Spinal cord (tissue), 10 donors: Measurements from ENCODE around the gene HES7. TPM values are rescaled to one million over a fixed set of nuclear protein-coding genes. Genes with fewer than 3 reads are reported as not detected.

Source experiments
- DNase-seq, 6 donors: peaks; one replicate each; pipeline versions ENCODE4 v3.0.0 to v3.0.0-alpha.2; 2013 to 2015; ENCODE audit warnings: low spot score in 6 of 6, low read depth in 4 of 6
- H3K27ac ChIP-seq: one replicate; pipeline ENCODE4 v1.5.1; 2013; ENCODE audit warnings: low read depth, low read length, control low read depth
- H3K27me3 ChIP-seq: one replicate; pipeline ENCODE4 v1.6.1; 2013; ENCODE audit warnings: low read length; ENCODE audit not compliant: control insufficient read depth, insufficient read depth
- H3K36me3 ChIP-seq: one replicate; pipeline ENCODE4 v1.6.1; 2013; ENCODE audit warnings: low read length; ENCODE audit not compliant: control insufficient read depth, insufficient read depth
- H3K4me1 ChIP-seq: one replicate; pipeline ENCODE4 v1.6.1; 2013; ENCODE audit warnings: low read length; ENCODE audit not compliant: control insufficient read depth, insufficient read depth
- H3K4me3 ChIP-seq: one replicate; pipeline ENCODE4 v1.5.1; 2013; ENCODE audit warnings: low read depth, low read length, control low read depth
- H3K9me3 ChIP-seq: one replicate; pipeline ENCODE4 v1.6.1; 2013; ENCODE audit warnings: low read length; ENCODE audit not compliant: control insufficient read depth, insufficient read depth
- WGBS: methylation state at CpG from one replicate; pipeline ENCODE4 v1.1.5; 2013; ENCODE audit warnings: missing lambda C conversion rate; ENCODE audit not compliant: insufficient coverage; 5-methylcytosine and 5-hydroxymethylcytosine counted together
- polyA plus RNA-seq, 2 donors: library from polyadenylated mRNA; unstranded; fragments of 120-200 nt; gene quantifications; one replicate each; pipeline ENCODE4 v1.2.1, GENCODE V29; 2013; ENCODE audit not compliant: insufficient read length in 2 of 2
- total RNA-seq, 2 donors: library from RNA; depleted of rRNA in 1 of 2; stranded (reverse); fragments of 120-200 nt in 1 of 2; fragments of >200 nt in 1 of 2; gene quantifications; one replicate each; pipeline versions ENCODE4 v1.2.3 to v1.2.4, GENCODE V29; 2013 to 2014
- donor health status: healthy.

Gene HES7
- total and polyA plus RNA-seq, 4 donors, result 0.20 to 2.5 (median 1.0) TPM

DNA sequence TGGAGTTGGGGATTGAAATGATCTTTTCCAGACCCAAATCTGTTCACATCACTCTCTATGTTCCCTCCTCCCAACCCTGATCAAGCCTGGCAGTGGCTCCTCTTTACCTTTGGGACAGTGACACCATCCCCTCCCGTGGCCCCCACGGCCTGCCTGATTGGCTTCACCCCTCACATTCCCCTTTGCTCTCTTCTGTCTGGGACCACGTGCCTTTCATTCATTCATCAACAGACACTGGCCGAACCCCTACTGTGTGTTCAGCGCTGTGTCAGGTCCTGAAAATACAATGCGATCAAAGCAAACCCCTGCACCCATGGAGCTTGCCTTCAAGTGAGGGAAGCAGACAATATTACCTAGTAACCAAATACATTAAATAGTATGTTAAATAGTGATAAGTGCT is 34.2 kb downstream of the HES7 start:
- 34% methylated on average over 4 of the region's 6 CpGs for WGBS
- H3K9me3 ChIP-seq, result no peaks in the 10 kb centered on the region
- no peak overlapping the region for H3K4me3 ChIP-seq
- peaks cover 21% of the 10 kb centered on the region for H3K27me3 ChIP-seq
- H3K4me1 ChIP-seq, result no peaks in the 10 kb centered on the region
- H3K27ac ChIP-seq, result no peak overlapping the region
- no peak for DNase-seq
- H3K36me3 ChIP-seq, result no peaks in the 10 kb centered on the region

DNA sequence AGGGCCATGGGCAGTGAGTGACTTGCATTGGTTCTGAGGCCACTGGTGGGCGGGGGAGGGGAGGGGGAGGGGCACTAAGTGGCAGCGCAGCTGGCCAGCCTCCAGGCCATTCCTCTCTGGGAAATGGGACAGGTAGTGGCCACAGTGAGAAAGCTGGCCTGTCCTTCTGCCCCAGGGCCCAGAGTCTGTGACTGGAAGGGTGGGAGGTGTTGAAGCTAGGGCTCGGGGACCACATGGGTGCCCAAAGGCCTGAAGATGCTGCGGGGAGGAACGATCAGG is 36.0 kb downstream of the HES7 start:
- Histone ChIP-seq H3K4me3 (no peak overlapping the region), H3K27ac (no peak overlapping the region), H3K4me1 (no peaks in the 10 kb centered on the region), H3K9me3 (no peaks in the 10 kb centered on the region), H3K27me3 (peaks cover 23% of the 10 kb centered on the region), H3K36me3 (no peaks in the 10 kb centered on the region)
- 57% methylated on average over 5 of the region's 5 CpGs for WGBS
- no peak for DNase-seq

DNA sequence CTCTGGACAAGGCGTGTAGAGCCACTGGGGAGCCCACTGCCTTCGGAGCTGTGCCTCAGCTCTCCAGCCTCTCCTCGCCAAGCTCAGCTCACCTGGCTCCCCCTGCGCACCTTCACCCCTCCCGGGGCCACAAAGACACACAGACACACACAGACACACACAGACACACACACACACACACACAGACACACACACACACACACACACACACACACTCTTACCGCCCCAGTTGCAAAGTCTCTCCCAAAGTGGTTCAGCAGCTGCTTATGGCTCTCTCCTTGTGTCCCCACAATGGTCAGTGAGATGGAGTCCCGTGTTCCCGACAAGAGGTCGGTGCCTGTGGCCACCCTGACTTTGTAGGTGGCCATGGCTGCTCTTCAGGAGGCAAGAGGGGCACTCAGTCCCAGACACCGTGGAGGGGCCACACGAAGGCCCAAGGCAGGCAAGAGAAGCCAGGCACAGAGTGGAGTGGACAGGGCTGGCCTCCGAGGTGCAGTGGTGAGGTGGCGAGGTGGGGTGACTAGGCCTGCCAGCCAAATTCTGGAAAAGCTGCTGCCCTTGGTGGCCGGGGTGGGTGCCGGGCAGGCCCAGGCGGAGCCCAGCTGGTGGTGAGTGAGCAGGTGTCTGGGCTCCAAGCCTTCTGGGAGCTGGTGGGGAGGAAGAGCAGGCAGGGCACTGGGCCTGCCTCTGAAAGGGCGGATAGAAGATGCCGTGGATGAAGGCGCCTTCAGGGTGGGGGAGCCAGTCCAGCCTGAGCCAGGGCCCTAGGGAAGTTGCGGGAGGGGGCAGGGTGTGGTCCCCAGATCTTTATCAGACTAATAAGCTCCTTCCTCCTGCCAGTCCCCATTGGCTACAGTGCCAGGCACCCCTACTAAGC is 36.6 kb downstream of the HES7 start, which contains the start of gene ALOX12B:
TSS of gene ALOX12B (minus strand) at position 642 of the 877 bp plus-strand sequence. CDS start at position 368, 274 bp downstream.
- Histone ChIP-seq H3K27me3 (peaks cover 23% of the 10 kb centered on the region), H3K4me1 (no peaks in the 10 kb centered on the region), H3K36me3 (no peaks in the 10 kb centered on the region), H3K4me3 (no peak within 1 kb of the TSS), H3K27ac (no peak within 1 kb of the TSS), H3K9me3 (no peaks in the 10 kb centered on the region)
- DNase-seq, result no peak
- WGBS, result 84% methylated on average over 13 of the region's 20 CpGs

DNA sequence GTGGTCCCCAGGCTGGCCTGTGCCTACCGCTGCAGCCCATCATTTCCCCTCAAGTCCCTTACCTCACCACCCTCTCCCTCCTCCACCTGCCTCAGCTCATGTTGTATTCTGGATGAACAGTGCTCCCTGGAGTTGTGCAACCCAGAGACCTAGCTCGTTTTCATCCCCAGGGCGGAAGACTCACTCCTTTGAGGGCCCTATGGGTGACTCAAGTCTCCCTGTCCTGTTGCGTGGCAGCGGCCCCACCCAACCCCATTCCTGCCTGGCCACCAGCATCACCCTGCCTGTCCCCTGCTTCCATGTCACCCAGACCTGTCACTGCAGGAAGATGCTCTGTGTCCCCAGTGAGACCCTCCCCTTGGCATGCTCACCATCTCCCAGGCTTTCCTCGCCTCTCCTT is 39.7 kb downstream of the HES7 start:
- H3K27ac ChIP-seq, result no peak overlapping the region
- no peak for DNase-seq
- H3K4me1 ChIP-seq, result peaks cover 19% of the 10 kb centered on the region
- H3K36me3 ChIP-seq, result no peaks in the 10 kb centered on the region
- no peak overlapping the region for H3K4me3 ChIP-seq
- 90% methylated on average over 5 of the region's 6 CpGs for WGBS
- H3K9me3 ChIP-seq, result no peaks in the 10 kb centered on the region
- H3K27me3 ChIP-seq, result peaks cover 24% of the 10 kb centered on the region

DNA sequence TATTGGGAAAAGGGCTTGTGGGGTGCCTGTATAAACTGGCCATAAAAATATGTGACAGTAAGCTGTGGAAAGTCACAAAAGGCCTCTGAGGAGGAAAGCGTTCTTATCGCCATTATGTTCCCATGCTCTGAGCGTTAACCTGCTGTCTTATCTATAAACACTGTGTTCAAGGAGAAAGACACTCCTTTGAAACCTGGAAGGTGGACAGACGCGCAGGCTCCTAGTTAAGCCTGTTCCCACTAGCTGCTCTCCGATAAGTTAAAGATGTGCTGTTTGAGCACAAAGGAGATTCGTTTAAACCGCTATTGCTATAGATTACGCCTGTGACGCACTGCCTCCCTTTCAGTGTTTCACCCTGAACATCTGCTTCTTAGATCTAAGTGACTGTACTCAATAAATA is 41.6 kb downstream of the HES7 start:
- Histone ChIP-seq H3K27me3 (peaks cover 26% of the 10 kb centered on the region), H3K36me3 (no peaks in the 10 kb centered on the region)
- WGBS, result 80% methylated on average over 3 of the region's 10 CpGs

DNA sequence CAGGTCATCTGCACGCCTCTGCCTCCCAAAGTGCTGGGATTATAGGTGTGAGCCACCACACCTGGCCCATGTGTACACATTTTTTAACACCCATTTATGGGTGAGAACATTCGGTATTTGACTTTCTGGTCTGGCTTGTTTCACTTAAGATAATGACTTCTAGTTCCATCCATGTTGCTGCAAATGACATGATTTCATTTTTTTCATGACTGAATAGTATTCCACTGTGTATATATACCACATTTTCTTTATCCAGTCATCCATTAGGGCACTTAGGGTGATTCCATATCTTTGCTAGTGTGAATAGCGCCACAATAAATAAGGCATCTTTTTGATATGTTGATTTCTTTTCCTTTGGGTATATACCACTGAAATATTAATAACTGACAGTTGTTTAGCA is 42.0 kb downstream of the HES7 start:
- H3K4me3 ChIP-seq, result no peak overlapping the region
- H3K9me3 ChIP-seq, result no peaks in the 10 kb centered on the region
- WGBS, result no CpG with 5 or more reads among the region's 3 CpGs
- no peak overlapping the region for H3K27ac ChIP-seq
- no peak for DNase-seq
- H3K4me1 ChIP-seq, result peaks cover 22% of the 10 kb centered on the region
- no peaks in the 10 kb centered on the region for H3K36me3 ChIP-seq
- H3K27me3 ChIP-seq, result peaks cover 26% of the 10 kb centered on the region

More for the DNA sequence above, 41.6 kb downstream of the HES7 start:
- Histone ChIP-seq H3K4me1 (peaks cover 22% of the 10 kb centered on the region), H3K9me3 (no peaks in the 10 kb centered on the region), H3K27ac (no peak overlapping the region), H3K4me3 (no peak overlapping the region)
- no peak for DNase-seq

DNA sequence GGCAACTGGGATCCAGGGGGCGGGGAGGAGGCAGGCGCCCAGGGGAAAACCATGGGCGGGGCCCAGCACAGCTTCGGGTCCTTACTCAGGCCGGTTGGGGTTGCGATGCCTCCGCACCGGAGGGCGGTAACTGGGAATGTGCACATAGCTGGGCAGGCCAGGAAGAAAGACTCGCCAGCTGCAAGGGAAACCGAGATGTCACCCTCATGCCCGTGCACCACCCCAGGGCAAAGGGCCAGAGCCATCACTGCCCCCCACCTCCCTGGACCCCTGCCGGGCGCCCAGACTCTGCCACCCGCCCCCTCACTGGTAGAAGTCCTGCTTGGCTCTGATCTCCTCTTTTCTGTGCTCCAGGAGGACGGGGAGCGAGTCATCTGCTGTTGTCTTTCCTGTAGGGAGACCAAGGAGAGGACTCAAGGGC is 43.1 kb downstream of the HES7 start:
- Histone ChIP-seq H3K4me3 (no peak overlapping the region), H3K36me3 (no peaks in the 10 kb centered on the region), H3K27me3 (peaks cover 34% of the 10 kb centered on the region), H3K4me1 (peaks cover 22% of the 10 kb centered on the region), H3K27ac (no peak overlapping the region), H3K9me3 (no peaks in the 10 kb centered on the region)
- DNase-seq, result no peak
- 12% methylated on average over 16 of the region's 17 CpGs for WGBS

DNA sequence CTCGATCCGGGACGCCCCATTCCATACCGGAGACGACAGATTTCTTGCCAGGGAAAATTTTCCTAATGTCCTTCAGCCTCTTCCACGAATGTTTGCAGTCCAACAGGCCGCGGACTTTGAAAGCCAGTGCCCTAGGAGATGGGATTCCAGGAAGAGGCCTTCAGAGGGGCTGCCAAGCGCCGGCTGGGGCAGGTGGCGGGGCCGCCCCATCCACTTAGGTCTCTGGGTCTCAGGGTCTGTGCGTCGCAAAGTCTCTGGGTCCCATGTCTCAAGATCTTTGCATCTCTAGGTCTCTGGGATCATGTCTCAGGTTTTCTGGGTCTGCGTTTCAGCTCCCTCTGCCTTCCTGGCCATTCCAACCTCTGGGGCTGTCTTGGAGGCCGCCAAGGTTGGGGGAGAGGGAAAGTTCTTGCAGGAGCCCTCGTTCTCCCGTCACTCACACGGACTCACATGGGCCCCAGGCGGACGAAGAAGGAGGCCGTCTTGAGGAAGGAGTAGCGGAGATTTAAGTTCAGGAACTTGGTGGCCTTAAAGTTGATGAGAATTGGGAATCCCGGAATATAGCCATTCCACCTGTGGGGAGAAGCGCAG is 43.6 kb downstream of the HES7 start:
- Histone ChIP-seq H3K27ac (no peak overlapping the region), H3K9me3 (no peaks in the 10 kb centered on the region), H3K27me3 (peaks cover 39% of the 10 kb centered on the region), H3K36me3 (no peaks in the 10 kb centered on the region), H3K4me1 (peaks cover 22% of the 10 kb centered on the region), H3K4me3 (no peak overlapping the region)
- DNase-seq, result no peak
- 8% methylated on average over 18 of the region's 25 CpGs for WGBS

DNA sequence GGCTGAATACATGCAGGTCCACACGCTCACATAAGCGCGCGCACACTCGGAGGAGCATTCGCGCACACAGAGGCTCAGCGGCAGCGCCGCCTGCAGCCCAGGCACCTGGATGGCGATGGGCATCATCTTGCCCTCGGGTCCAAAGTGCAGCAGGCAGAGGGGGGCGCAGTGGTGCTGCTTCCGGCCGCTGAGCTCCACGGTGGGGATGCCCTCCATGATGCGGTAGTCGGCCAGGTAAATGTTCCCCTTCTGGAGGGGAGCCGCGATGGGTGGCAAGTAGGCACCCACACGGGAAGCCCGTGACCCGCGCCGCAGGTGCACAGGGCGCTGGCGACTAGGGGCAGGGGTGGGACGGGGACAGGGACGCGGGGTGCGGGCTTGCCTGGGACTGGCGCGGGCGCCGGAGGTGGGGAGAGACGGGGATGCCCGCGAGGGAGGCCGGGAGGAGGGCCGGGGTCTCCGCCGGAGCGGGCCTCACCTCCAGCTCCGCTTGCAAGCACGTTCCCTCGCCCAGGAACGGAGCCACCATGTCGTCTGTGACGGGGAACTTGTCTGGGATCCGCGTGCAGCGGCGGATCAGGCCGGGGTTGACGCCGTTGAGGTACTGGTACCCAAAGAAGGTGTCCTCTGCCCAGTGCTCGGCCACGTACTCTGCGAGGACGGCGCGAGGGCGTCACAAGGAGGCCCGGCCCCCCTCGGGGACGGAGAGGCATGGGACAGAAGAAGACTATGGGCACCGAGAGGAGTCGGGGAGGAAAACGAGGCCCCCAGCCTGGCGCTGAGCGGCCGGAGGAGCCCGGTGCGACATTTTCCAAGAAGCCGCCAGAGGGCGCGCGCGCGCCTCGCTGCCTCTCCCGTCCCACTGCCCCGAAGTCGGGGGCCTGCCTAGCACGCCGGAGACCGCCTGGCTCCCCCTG is 44.4 kb downstream of the HES7 start:
- peaks cover 22% of the 10 kb centered on the region for H3K4me1 ChIP-seq
- H3K27ac ChIP-seq, result no peak overlapping the region
- H3K36me3 ChIP-seq, result no peaks in the 10 kb centered on the region
- no peaks in the 10 kb centered on the region for H3K9me3 ChIP-seq
- H3K4me3 ChIP-seq, result peak overlapping the region; percentile 44
- peaks cover 46% of the 10 kb centered on the region for H3K27me3 ChIP-seq
- DNase-seq, result peak in 5 of 6 donors; percentile 35 to 90 (median 59)
- WGBS, result under 1% methylated on average over 87 of the region's 87 CpGs
